ENCODE results near the gene KARS1.
"Not testable (repeated sequence)": the region's sequence is repeated elsewhere in the genome, so short reads cannot be mapped to it uniquely, and the experiment has no call there.

Gene KARS1

GRCh38 chr16:75599452-75600277 lies 47.8 kb downstream of the KARS1 start:
- no peak overlapping the region for H3K4me3 ChIP-seq (ENCODE audit: low read depth, low read length)
- DNase-seq (ENCODE audit: low read depth), result no peak
- no peak for TF ChIP-seq CTCF (conservative IDR thresholded peaks at IDR 0.05; ENCODE audit: low read depth, low read length)

DNA sequence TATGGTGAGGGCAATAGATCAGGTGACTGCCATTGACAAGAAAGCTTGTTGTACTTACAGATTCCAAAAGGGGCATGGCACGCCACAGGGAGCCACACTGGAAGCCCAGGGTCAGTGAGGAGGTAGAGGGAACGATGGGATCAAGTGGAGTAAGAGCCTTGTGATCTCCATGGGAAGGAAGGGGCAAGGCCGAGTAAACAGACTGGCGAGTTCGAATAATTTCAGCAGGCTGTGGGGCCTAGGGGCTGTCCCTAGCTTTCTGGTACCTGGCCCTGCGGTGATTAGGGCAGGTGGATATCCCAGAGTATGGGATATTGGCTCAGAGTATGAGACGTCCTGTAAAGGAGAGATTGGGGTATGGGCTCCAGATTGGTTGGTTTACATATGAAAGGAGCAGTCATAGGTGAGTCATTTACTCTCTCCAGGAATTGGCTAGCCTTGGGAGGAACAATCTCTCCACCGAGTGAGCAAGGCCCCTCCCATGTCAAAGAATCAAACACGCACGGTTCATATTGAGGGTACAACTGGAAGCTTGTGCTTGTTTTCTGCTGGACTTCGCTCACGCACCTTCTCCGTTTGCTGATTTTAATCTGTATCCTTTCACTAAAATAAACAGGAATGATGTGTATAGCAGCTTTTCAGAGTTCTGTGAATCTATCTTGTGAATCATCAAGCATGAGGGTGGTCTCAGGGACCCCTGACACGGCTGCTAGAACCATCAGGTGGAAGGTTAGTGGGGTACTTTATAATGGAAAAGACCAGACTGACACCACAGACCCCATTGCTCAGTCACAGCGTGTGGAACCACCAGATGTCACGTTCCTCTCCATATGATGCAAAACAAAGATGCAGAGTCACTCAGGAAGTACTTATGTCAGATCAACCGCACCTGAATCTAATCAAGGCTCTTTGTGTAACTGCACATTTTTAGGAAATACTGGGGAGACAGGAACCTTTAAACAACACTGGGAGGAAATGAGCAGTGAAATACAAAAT lies 53.3 kb downstream of the KARS1 start:
- DNase-seq (ENCODE audit: low read depth), result peak; percentile 66
- H3K4me3 ChIP-seq (ENCODE audit: low read depth, low read length), result no peak overlapping the region
- TF ChIP-seq CTCF (conservative IDR thresholded peaks at IDR 0.05; ENCODE audit: low read depth, low read length), result no peak

DNA sequence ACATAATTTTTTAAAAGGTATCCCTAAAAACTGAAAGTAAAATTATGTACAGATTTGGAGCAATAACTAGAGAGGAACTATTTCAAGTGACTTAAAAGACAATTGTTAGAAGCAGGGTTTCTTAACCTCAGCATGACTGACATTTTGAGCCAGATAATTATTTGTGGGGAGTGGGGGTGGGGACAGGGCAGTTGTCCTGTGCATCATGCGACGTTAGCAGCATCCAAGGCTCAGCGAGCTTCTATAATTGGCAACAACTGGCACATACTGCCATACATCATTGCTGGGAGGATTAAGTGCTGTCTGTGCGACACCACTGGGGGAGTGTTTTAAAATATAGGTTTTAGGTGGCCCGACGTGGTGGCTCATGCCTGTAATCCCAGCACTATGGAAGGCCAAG lies 54.2 kb downstream of the KARS1 start:
- no peak overlapping the region for H3K4me3 ChIP-seq (ENCODE audit: low read depth, low read length)
- no peak for DNase-seq (ENCODE audit: low read depth)
- no peak for TF ChIP-seq CTCF (conservative IDR thresholded peaks at IDR 0.05; ENCODE audit: low read depth, low read length)

DNA sequence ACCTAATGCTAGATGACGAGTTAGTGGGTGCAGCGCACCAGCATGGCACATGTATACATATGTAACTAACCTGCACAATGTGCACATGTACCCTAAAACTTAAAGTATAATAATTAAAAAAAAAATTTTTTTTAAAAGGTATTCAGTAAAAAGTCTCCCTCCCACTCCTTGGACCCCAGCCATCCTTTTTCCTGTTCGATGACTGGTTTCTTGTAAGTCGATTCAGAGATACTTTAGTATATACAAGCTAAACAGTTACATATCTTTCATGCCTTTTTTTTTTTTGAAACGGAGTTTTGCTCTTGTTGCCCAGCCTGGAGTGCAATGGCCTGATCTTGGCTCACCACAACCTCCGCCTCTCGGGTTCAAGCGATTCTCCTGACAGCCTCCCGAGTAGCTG lies 55.5 kb downstream of the KARS1 start:
- H3K4me3 ChIP-seq (ENCODE audit: low read depth, low read length), result not testable (repeated sequence)
- DNase-seq (ENCODE audit: low read depth), result peak; percentile 35

GRCh38 chr16:75590920-75591843 lies 56.3 kb downstream of the KARS1 start:
- peak; percentile 37 for TF ChIP-seq CTCF (conservative IDR thresholded peaks at IDR 0.05; ENCODE audit: low read depth, low read length)
- peak; percentile 75 for DNase-seq (ENCODE audit: low read depth)
- no peak overlapping the region for H3K4me3 ChIP-seq (ENCODE audit: low read depth, low read length)

- no peak overlapping the region for H3K4me3 ChIP-seq (ENCODE audit: low read depth, low read length)
- no peak for TF ChIP-seq CTCF (conservative IDR thresholded peaks at IDR 0.05; ENCODE audit: low read depth, low read length)
- no peak for DNase-seq (ENCODE audit: low read depth)
These were observed 58.2 kb downstream of the KARS1 start for GRCh38 chr16:75589306-75589705.
